ENCODE results near the gene RAB29.

The RAB29 gene

DNA sequence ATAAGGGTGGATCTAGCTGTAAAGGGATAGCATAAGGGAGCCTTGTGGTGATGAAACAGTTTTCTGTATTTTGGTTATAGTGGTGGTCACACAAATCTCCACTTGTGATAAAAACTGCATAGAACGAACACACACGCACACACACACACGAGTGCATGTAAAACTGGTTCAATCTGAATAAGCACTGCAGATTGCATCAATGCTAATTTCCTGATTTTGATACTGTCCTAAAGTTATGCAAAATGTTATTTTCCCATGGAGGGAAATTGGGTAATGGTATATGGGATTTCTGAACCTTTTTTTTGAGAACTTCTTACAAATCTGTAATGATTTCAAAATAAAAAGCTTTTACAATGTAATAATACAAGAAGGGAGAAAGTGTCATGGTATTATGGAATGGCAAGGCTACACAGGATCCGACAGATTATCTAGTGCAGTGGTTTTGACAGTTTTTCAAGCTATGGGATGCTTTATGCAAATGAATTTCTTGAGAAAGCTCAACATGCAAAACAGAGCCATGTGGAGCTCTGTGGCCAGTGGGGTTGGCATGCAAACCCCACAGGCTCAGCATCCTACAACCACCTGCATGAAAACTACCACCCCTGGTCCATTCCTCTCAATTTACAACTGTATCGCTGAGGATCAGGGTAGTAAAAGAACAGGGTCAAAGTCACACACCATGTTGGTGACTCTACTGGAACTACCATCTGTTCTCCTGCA, 18.9 kb upstream of the RAB29 start:
- DNase-seq = no peak

DNA sequence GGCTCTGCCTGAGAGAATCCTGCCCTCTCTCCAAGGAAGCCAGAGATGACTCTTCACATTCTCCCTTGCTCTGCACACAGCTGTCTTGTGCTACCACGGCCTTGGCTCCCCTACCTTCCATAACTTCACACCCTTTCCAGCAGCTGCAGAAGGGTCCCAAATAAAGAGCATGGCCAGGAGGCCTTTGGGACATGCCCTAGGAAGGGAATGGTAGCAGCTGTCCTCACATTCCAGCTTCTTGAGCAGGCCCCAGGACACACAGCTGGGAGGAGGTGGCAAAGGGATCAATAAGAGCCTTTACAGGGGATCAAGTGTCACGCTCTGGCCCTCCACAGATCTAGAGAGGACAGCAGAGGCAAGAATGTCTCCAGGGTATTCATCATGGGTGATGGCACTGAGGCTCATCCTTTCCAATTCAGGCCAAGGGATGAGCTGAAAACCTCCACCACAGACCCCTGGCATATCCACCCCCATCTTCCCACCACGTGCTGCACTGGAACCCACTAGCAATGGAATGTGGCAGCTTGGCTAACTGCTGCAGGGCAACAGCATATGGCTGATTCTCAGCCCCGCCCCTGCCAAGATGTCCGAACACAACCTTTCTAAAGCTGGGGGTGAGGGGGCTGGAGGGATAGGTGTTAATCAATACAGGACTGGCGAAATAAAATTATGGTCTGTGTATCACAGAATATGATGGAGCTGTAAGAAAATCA, 17.8 kb upstream of the RAB29 start:
- no peak for DNase-seq

DNA sequence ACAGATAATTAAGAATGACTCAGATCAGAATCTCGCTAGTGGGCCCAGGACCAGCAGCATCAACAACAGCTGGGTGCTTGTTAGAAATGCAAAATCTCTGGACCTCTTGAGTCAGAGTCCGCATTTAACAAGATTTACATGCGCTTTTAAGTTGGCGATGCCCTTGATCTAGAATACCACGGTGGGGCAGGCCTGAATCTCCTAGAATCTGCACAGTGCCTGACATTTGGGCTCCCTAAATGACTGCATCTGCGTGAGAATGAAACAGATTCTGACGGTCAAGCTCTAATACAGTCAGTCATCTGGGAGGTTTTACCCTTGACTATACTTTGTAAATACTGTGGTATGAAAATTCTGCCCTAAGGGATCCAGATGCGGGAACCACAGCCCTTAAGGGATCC, 17.2 kb upstream of the RAB29 start:
- DNase-seq = no peak

DNA sequence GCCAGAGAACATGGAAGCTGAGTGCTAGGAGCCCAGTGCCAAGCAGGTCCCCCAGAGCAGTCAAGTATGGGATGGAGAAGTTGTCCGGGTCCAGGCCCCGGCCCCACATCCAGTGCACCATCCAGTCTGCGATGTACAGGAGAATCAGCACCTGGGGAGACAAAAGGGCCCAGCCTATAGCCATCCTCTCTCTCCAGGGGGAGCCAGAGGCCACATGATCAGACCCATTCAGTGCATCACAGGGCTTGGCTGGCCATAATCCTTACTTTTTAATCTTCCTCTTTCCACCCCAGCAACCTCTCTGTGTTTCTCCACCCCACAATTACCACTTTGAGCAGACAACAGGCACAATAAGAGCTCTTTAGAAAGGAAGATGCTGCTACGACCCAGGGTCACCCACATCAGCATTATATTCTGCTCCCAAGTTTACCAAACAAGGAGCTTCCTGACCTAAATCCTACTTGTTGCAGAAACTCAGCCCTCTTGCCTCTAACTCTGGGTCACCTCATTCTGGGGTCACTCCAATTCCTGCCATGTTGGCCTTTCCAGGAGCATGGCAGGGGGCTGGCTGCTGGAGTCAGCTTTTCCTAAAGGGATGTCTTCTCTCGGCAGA, 16.4 kb upstream of the RAB29 start:
- DNase-seq = peak; percentile 62

DNA sequence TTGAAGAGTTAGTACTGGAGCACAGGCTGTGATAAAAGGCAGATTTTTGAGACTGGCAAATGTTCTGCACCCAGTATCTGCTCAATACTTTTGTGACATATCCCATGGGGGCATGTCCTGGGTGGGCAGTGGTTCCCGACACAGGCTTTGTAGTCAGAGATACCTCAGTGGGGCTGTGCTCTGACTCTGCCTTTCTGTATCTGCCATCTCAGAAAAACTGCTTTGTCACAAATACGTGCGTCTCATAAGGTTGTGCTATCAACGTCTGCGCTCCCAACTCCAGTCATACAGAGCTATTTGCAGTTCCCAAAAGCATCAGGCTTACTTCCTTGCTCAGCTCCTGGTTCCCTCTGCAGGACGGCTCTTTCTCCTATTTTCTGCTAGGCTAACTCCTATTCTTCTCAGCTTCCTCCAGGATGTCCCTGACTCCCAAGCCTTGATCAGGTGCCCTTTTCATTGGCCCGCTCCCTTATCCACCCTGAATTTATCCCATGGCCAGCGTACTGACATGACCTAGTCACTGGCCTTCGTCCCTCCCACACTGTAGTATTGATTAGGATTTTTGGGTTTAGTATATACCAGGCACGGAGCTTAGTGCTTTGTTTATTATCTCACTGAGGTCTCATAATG, 12.1 kb upstream of the RAB29 start:
- no peak for DNase-seq

DNA sequence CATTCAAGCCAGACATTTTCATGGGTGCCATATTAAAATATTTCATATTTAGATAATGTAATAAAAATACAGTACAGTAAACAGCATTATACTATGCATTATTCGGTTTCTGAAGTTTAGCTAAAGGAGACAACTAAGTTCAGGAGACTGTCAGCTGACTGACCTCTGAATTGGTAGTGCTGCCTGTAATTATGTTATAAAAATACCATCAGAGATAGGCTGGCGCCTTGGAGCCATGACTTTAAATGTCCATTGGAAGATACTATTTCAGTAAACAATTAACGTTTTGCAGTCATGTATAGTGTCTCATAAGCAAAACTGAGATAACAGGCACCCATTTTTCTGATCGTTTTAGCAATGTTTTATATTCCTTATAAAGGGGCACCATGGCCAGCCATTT, 11.3 kb upstream of the RAB29 start:
- no peak for DNase-seq

DNA sequence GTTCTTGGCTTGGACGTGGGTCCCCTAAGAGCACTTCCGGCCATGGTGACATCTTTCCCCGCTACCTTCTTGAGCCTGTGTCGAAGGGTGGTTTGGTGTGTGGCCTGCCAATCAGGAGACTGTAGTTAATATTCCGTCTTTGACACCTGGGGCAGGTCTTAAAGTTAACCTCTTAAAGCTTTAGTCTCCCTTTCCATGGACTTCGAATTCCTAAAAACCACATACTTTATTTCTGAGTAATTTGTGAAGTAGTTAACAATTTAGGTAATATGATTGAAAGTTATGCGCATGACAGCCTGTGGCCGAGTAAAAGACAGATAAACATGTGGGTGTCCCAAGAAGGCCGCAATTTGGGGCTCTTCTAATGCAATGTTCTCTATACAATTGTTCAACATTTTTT, 10.2 kb upstream of the RAB29 start:
- DNase-seq = no peak

DNA sequence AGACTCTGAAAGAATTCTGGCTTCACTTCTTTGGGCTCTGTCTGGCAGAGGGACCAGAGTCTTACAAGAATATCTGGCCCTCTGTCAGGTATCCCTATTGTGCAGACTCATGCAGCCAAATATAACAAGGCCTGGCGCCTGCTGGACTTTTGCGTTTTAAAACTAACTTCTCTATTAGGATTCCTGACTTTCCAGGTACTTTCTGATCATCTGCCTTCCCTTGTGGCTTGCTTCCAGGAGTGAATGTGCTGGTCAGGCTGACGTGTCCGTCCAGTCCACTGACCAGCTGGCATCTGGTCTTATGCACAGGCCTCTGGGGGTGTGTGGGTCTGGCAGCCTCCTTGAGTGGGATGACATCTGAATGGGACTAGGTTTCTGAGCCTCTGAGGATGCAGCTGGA, 8.6 kb upstream of the RAB29 start:
- DNase-seq = no peak

DNA sequence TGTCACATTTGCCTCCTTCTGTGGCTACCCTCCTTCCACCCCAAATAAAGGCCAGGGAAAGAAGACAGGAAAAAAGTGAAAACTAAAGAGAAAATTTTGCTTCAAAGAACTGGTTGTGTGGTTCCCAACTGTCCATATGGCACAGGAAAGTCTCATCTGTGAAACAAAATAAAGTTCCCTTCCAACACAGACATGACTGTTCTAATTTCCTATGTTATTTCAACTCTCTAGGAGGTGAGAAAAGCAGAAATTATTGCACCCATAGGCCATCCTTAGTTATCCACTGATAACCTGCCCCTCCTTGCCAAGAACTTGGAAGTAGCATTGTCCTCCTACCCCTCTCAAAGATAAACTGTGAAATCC, 8.1 kb upstream of the RAB29 start:
- DNase-seq = no peak

DNA sequence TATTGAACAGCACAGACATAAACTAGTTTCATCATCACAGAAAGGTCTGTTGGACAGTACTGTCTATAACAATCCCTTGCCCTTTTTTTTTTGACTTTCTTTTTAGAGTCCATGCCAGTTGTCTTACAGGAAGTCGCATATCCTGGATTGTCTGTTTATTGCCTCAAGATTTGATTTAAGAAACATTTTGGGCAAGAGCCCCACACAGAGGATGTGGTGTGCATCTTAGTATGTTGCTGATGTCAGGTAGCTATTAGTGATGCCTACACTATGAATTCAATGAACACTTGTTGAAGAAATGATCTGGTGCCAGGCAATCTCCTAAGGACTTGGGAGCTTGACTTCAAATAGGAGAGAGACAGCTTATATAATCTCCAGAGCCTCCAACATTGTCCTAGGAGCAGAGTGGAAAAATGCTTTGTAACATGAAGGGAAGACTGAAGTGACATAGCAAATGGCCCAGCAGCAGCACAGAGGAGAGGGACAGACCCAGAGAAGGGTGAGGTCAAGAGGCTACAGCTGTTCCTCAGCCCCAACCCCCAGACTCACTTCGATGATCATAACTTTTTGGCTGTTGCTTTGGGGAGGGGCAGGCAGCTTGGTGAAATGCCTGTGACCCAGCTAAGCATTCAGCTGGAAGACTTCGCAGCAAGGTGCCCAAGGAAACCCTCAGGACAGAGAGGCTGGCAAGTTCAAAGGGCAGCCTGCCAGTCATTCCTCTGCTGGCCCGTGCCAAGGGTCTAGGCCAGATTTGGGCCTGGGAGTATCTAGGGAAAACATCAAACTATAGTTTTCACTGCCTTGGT, 7.5 kb upstream of the RAB29 start:
- DNase-seq = no peak

DNA sequence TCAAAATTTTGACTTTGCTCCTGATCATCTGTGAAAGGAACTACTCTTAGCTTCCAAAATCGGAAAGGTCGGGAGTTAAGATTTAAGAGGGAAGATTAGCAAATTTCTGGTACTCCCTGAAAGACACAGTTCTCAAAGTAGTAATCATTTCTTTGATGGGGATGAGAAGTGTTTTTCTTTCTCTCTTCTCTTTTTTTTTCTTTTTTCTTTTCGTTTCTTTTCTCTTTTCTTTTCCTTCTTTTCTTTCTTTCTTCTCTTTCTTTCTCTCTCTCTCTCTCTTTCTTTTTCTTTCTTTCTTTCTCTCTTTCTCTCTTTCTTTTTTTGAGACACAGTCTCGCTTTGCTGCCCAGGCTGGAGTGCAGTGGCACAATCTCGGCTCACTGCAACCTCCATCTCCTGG, 5.1 kb upstream of the RAB29 start:
- no peak for DNase-seq

DNA sequence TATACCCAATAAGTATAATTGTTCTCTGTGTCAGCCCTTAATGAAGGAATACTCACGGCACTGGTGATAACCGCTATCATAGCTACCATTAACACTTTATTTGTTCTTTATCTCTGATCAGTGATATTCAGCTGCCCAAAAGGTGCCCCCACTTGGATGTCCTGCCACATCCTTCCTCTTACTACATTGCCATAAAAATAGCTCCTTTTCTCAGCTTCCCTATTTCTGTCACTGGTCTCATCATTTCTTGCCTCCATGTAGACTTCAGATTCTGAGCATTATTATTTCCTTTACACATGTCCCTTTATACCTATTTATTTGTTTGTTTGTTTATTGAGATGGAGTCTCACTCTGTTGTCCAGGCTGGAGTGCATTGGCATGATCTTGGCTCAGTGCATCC, 2.7 kb upstream of the RAB29 start:
- no peak for DNase-seq

DNA sequence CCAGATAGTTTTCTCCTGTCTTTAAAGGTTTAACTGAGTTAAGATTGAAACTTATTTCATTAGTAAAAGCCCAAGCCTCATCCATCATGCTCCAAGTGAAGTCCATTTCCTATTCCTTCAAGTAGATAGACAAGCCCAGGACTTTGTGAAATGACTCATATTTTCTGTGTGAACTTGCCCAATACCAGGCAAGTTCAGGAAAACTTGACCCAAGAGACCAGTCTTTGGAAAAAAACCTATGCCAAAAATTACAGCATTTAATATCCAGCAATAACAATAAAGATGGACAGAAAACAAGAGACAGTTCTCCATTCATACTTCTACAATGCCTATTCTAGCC, 405 bp upstream of the RAB29 start:
- peak; percentile 59 for DNase-seq

DNA sequence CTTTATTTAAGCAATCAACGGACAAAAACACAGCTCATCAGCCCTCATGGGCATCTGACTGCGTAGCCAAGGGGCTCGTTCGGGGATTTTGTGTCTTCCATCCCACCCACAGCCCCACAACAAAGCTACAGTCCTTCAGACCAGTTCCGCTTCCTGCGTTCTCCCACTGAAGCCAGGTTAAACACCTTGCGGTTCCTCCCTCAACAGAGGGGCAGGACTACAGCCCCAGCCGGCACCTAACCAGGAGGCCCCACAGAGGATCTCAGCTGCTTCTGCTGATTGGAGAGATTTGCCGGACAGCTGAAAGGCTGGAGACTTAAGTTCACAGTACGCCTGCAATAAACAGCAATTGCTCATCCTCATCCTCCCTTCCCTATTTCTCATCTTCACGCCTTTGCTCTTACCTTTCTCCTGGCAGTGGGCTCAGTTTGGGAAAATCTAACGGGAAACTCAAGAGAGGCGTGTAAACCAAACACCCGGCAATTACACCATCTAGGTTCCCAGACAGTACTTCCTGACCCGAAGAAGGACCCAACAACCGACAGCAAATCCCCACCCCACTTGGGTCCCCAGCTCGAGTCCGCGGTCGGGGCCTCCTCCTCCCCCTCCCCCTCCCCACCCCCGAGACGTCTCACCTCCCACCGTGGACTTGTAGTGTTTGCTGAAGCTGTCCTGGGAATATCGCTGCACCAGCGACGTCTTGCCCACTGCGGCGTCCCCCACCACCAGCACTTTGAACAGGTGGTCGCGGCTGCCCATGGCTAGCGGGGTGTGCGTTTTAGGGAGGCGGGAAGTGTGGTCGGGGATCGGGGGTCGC, 876 bp downstream of the RAB29 start:
- DNase-seq = peak; percentile 12

DNA sequence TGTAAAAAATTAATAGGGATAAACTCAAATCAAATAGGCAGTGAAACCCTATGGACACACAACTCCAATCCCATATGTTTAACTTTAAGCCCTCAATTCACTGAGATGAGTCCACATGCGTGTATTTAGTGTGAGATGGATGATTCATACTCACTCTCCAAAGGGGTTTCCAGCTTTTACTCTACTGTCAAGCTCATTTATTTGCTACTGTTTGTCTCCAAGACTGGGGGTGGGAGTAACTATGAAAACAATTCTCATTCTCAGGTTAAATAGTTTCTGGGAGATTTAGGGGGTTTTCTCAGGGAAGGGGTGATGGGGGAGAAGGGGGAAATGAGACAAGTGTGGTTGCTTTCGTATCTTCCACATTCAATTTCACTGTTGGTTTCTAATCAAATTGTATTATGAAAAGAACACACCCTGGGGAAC, 2.7 kb downstream of the RAB29 start:
- no peak for DNase-seq

DNA sequence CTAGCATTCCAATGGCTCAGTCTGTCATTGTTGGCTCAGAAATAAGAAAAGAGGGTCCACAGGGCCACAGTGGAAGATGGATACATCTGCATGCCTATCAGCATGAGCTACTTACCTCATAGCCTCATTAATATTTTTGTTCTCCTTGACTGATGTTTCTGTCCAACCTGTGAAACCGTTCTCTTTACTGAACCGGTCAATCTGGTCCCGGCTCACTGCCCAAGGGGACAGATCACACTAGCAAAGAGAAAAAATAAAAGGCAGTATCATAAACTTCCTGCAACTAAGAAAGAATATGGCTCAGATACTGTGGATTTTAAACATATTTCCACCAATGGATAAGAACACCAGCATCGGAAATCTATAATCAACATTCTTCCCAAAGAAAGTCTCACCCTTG, 4.7 kb downstream of the RAB29 start:
- no peak for DNase-seq

DNA sequence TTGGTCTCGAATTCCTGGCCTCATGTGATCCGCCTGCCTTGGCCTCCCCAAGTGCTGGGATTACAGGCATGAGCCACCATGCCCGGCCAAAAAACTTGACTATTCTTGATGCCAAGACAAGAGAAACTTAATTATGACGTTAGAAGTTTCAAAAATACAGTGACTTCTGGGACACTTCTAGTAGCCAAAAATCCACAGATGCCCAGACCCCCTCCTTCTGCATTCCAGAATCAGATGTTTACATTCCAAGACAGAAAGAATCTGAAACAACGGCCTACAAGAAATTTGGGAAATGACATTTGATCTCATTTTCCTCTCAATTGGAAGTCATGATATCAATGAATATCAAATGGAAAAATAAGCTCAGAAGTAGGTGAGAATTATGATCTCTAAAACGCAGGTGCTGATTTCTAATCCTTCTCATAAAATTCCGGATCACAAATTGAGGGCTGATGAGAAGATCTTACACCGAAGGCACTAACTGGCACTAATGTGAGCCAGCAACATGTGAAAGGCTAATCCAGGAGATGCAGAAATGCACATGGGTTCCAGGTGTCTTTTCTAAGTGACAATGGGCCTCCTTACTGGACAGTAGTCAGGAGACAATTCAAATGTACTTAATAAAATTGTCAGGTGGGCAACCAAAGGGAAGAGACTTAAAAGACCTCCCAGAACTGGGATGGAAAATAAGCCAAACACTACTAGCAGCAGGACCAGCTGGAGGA, 5.5 kb downstream of the RAB29 start:
- DNase-seq = peak; percentile 53

DNA sequence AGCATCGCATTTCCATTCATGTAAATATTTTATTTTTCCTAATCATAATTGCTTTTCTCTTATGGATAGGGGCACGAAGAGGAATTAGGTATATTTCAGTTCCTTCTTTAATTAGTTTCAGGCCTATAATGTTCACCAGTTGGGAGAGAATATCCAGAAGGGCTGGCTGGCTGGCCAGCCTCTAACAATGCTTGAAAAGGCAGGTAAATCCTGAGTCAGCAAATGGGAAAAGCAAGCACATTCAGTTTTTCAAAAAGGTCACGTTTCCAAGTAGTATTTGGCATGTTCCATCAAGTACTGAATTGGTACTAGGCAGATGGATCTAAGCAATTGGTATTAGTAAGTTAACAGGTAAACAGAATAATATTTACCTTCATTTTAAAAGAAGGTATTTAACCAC, 8.0 kb downstream of the RAB29 start:
- no peak for DNase-seq

DNA sequence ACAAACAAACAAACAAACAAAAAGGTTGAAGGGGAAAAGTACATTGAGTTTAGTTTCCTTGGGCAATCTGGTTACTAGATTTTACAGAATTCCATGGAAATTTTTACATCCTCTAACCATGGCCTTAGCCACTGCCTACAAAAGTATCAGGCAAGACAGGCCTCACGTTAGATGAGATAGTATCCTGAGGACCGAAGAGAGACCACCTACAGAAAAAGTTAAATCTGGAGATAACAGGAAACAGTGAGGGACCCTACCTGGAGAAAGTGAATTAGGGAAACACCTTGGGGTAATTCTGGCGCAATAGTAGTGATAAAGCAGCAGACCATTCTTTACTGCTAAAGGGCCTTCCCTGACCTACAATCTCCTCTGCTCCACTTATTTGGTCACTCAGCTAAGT, 8.7 kb downstream of the RAB29 start:
- DNase-seq = no peak

DNA sequence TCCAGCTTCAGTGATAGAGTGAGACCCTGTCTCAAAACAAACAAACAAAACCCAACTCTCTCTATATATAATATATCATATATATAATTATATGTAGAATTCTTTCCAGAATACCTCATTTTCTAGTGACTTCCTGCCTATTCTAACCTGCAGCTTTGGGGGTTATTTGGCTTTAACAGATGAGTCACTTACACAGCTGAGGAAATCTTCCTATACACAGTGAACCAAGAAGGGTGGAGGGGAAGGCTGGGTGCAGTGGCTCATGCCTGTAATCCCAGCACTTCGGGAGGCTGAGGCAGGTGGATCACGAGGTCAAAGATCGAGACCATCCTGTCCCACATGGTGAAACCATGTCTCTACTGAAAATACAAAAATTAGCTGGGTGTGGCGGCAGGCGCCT, 9.2 kb downstream of the RAB29 start:
- peak; percentile 61 for DNase-seq

DNA sequence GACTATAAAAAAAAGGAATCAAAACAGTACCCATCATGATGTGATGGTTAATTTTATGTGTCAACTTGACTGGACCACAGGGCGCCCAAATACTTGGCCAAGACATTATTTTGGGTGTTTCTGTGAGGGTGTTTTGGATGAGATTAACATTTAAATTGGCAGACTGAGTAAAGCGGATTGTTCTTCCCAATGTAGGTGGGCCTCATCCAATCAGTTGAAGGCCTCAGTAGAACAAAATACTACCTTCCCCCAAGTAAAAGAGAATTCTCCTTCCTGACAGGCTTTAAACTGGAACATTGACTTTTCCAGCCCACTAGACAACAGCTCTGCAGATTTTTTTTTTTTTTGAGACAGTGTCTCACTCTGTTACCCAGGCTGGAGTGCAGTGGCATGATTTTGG, 10.7 kb downstream of the RAB29 start:
- DNase-seq = no peak

DNA sequence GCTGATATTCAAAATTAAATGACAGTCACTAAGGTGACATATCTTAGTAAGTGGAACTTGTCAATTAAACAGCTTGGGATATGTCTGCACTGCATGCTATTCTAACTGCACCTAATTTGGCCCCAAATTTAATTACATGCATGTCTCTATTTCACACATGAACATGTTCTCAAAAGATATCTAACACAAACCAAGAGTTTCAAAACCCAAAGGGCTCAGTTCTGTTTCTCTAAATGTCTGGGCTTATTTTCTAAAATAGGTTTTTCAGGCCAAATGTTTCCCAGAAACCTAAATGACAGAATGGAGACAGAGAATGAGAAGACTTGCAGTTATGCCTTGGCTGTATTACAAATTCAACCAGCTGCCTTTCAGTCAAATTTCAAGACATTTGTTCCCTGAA, 11.3 kb downstream of the RAB29 start:
- no peak for DNase-seq

All from EL (cell line).